Ovary (tissue), 9 donors: ENCODE data around the gene UBXN1. TPM values are rescaled to one million over a fixed set of nuclear protein-coding genes. Genes with fewer than 3 reads are reported as not detected.

Experiments used
- DNase-seq, 5 donors: peaks; one replicate each; pipeline ENCODE4 v3.0.0-alpha.2; 2019 to 2020
- H3K27ac ChIP-seq, 2 donors: fragments of 200-600 bp; one replicate each; pipeline versions ENCODE4 v1.5.1 to v1.8.0; 2019 to 2022
- H3K27me3 ChIP-seq: fragments of 200-600 bp; one replicate; pipeline ENCODE4 v1.8.0; 2022
- H3K36me3 ChIP-seq: fragments of 200-600 bp; sonication (generic); one replicate; pipeline ENCODE4 v1.5.1; 2019
- H3K4me1 ChIP-seq: one replicate; pipeline ENCODE4 v1.8.1; 2013; ENCODE audit warnings: mild to moderate bottlenecking, moderate library complexity; ENCODE audit not compliant: insufficient read depth
- H3K4me3 ChIP-seq: fragments of 200-600 bp; sonication (generic); one replicate; pipeline ENCODE4 v1.5.1; 2017
- H3K9me3 ChIP-seq, 2 donors: fragments of 200-600 bp in 1 of 2; sonication (generic) in 1 of 2; one replicate each; pipeline versions ENCODE4 v1.5.1 to v1.8.1; 2013 to 2019; ENCODE audit warnings: mild to moderate bottlenecking in 1 of 2, moderate library complexity in 1 of 2
- CTCF ChIP-seq, 3 donors: fragments of 450-650 bp in 2 of 3; fragments of 200-600 bp in 1 of 3; IDR thresholded peaks; one replicate each; pipeline versions ENCODE4 v1.5.1 to v1.8.0; 2016 to 2022; ENCODE audit warnings: antibody characterized with exemption in 3 of 3, mild to moderate bottlenecking in 1 of 3
- EP300 ChIP-seq: sonication (generic); formaldehyde crosslinking; IDR thresholded peaks from one replicate; pipeline ENCODE4 v1.6.1; 2017; ENCODE audit warnings: antibody characterized with exemption
- POLR2A ChIP-seq: fragments of 450-650 bp; IDR thresholded peaks from one replicate; pipeline ENCODE4 v1.6.1; 2017; ENCODE audit warnings: antibody characterized with exemption, mild to moderate bottlenecking, moderate library complexity
- WGBS, 3 donors: extraction: QIAGEN DNeasy Blood & Tissue Kit in 1 of 3; methylation state at CpG; one replicate each; pipeline versions ENCODE4 v1.1.5 to v1.1.7; 2013 to 2017; 5-methylcytosine and 5-hydroxymethylcytosine counted together
- intact Hi-C, 4 donors: fragments of 100-400 bp; cut with DNase I; formaldehyde crosslinking; loops; one replicate each; pipeline versions ENCODE4 v1.11.0 to v1.15.1; 2022 to 2023
- polyA plus RNA-seq, 2 donors: library from polyadenylated mRNA; stranded (reverse); fragments of 200-250 nt in 1 of 2; fragments of 350-450 nt in 1 of 2; fragmentation: Illumina TruSeq in 1 of 2; extraction: RNeasy Lipid Tissue Mini Kit (QIAGEN cat#74804) in 1 of 2; gene quantifications; one replicate each; pipeline ENCODE4 v1.2.3, GENCODE V29; 2013 to 2014
- total RNA-seq, 7 donors: library from RNA; depleted of rRNA in 2 of 7; stranded (reverse); fragments of >200 nt in 2 of 7; fragmentation: NEBNext Ultra II Directional in 3 of 7; extraction: Animal tissue kit (Norgen Biotek cat#: 25700) in 3 of 7; gene quantifications; one replicate each; pipeline versions ENCODE4 v1.1.0 to v1.2.4, GENCODE V29; 2016 to 2023
- donor health status: DM: no; HTN: no; CAD: no; lungs with moderate emphysema.
- donor health status: DM: no; HTN: no; CAD: no.
- donor health status: Bipolar disorder and iron deficiency.
- donor health status: DM: yes; HTN: yes; CAD: no.
- donor health status: DM: no; HTN: no; CAD: no.
- donor health status: DM: yes; HTN: yes; CAD: no.

Gene UBXN1
- total and polyA plus RNA-seq, 9 donors = 97.6 to 284 (median 170) TPM

GRCh38 chr11:62708392-62708791, 29.5 kb upstream of the UBXN1 start:
- no peaks in the 10 kb centered on the region for H3K36me3 ChIP-seq
- peak in 4 of 5 donors; percentile 28 to 54 (median 47) for DNase-seq
- intact Hi-C loops = no loop called here
- no peaks in the 10 kb centered on the region for H3K27me3 ChIP-seq
- no peaks in the 10 kb centered on the region for H3K9me3 ChIP-seq
- WGBS, 3 donors = 67 to 70% (median 68%) methylated on average over 5 of the region's 5 CpGs
- H3K4me1 ChIP-seq = peaks cover 18% of the 10 kb centered on the region
- peak overlapping the region; percentile 76 to 81 for H3K27ac ChIP-seq
- TF ChIP-seq CTCF (IDR thresholded peaks at IDR 0.05) (no peak), POLR2A (no peak), EP300 (no peak)
- H3K4me3 ChIP-seq = peak overlapping the region; percentile 67

GRCh38 chr11:62707277-62707861, 28.5 kb upstream of the UBXN1 start, which contains the start of the genes BSCL2 and GNG3:
TSS of gene BSCL2 (minus strand) at chr11:62707424. CDS start at chr11:62707195, 229 bp downstream.
TSS of gene GNG3 (plus strand) at chr11:62707676. CDS start at chr11:62708296, 620 bp downstream.
- H3K36me3 ChIP-seq = no peaks in the 10 kb centered on the region
- peak; percentile 47 to 73 (median 64) for DNase-seq
- 44 to 71% (median 58%) methylated on average over 10 of the region's 10 CpGs for WGBS, 3 donors

GRCh38 chr11:62706850-62707247, 28.0 kb upstream of the UBXN1 start:
- DNase-seq = peak in 1 of 5 donors; percentile 35
- H3K9me3 ChIP-seq = no peaks in the 10 kb centered on the region
- intact Hi-C loops = no loop called here
- peak overlapping the region; percentile 67 for H3K4me3 ChIP-seq
- TF ChIP-seq EP300 (no peak), POLR2A (no peak), CTCF (IDR thresholded peaks at IDR 0.05) (no peak)
- H3K36me3 ChIP-seq = no peaks in the 10 kb centered on the region
- 56 to 65% (median 57%) methylated on average over 8 of the region's 8 CpGs for WGBS, 3 donors
- H3K27ac ChIP-seq = peak overlapping the region; percentile 4 to 57
- H3K27me3 ChIP-seq = no peaks in the 10 kb centered on the region
- peaks cover 18% of the 10 kb centered on the region for H3K4me1 ChIP-seq

More at GRCh38 chr11:62707277-62707861, 28.5 kb upstream of the UBXN1 start, which contains the start of the genes BSCL2 and GNG3:
- peak within 1 kb of the TSS; percentile 67 for H3K4me3 ChIP-seq
- no peaks in the 10 kb centered on the region for H3K9me3 ChIP-seq
- intact Hi-C loops = no loop called here
- TF ChIP-seq CTCF (IDR thresholded peaks at IDR 0.05) (no peak), POLR2A (no peak), EP300 (no peak)
- H3K27me3 ChIP-seq = no peaks in the 10 kb centered on the region
- H3K4me1 ChIP-seq = peaks cover 18% of the 10 kb centered on the region
- H3K27ac ChIP-seq = peak within 1 kb of the TSS; percentile 76 to 81

- peaks cover 18% of the 10 kb centered on the region for H3K4me1 ChIP-seq
- DNase-seq = peak; percentile 95 to 98 (median 97)
These were observed 27.3 kb upstream of the UBXN1 start for GRCh38 chr11:62705880-62706849.

More at GRCh38 chr11:62705880-62706849, 27.3 kb upstream of the UBXN1 start:
- no peaks in the 10 kb centered on the region for H3K27me3 ChIP-seq
- H3K9me3 ChIP-seq = no peaks in the 10 kb centered on the region
- intact Hi-C loops = no loop called here
- peak overlapping the region; percentile 4 to 57 for H3K27ac ChIP-seq
- 2 to 5% (median 4%) methylated on average over 58 to 73 of the region's 73 CpGs for WGBS, 3 donors
- no peaks in the 10 kb centered on the region for H3K36me3 ChIP-seq
- TF ChIP-seq CTCF (IDR thresholded peaks at IDR 0.05) (no peak), EP300 (no peak), POLR2A (no peak)
- peak overlapping the region; percentile 67 for H3K4me3 ChIP-seq
